Measurements from ENCODE around the gene ARMH3.
A peak's percentile ranks its signal among the peaks of the same experiment; 100 is the strongest.

Gene ARMH3

DNA sequence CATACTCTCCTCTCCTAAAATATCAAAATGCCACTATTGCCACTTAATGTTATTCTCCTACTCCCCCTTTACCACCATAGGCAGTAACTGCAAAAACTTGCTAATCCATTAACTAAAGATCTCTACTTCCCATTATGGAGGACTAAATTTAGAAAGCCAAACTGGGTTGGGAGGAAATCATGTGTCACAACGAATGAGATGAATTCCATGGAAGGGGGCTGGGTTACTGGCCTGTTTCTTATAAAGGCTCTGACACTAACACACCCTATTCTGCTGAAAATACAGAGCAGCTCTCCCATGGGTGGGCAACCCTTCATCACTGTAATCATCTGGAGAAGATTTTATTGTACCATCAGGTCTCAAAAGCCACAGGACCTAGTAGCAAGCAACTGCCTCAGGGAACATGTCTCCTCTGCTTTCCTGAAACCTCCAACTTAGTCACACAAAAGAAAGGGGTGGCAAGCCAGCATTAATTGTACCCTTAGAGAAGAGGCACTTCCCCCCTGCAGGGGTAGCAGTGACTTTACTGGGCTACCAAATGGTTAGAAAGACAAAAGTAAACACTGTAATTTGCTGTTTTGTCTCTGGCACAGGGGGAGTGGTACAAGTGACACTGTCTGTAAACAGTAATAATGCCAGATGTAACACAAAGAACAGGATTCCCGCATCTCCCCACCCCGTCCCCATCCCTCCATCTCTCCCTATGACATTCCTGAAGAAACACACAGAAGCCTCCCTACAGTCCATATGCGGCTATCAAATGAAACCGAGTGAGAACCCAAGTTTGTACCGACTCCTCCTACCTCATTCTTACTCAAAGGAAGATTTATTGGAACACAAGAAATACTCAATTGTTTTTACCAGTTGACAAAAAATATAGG, 81.6 kb downstream of the ARMH3 start:
- DNase-seq, result peak; percentile 97

DNA sequence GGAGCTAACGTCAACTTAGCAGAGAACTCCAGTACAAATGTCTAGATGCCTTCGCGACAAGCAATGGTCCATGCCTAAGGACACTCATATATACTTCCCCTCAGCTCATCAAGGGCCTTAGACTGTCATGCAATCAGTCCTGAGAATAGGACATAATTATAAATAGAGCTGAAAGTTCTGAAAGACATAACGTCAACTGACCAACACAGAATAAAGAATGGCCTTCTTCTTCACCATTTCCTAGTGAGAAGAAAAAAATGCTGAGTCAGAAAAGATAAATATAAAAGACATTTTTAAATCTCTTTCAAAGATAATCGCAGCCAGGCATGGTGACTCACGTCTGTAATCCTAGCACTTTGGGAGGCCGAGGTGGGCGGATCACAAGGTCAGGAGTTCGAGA, 83.2 kb downstream of the ARMH3 start:
- no peak for DNase-seq

DNA sequence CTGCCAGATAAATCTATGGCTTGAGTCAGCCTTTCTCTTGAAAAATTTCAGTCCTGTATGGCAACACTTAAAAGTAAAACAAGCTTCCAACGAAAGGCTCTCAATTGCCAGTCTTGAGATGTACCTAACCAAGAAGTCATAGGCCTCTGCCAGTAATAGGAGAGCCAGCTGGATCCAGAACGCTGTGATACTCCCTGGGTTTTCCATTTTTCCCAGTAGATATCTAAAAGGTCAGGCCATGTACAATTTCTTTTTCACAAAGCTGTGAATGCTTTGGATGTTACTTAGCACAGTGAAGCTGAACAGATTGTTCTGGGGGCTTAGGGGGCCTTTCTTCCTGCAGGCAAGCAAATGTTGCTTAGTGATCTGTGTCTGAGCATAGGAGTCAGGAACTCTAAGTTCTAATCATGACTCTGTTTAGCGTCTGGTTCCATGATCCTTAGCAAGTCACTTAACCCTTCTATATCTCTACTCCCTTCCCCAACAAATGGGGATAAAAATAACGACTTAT, 86.5 kb downstream of the ARMH3 start:
- no peak for DNase-seq

DNA sequence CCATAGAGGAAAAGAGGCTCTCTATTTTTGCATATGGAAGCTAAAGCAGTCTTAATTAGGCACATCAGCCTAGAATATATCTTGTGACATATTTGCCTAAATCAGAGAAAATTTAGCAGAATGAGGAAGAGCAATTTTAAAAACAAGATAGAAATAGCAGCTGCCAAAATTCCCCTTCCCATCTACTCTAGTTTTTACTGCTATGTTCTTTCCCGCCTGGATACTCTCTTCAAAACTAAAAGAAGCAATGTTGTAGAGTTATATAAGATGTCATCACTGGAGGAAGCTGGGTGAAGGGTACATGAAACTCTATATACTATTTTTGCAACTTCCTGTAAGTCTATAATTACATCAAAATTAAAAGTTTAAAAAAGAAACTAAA, 87.0 kb downstream of the ARMH3 start:
- no peak for DNase-seq

DNA sequence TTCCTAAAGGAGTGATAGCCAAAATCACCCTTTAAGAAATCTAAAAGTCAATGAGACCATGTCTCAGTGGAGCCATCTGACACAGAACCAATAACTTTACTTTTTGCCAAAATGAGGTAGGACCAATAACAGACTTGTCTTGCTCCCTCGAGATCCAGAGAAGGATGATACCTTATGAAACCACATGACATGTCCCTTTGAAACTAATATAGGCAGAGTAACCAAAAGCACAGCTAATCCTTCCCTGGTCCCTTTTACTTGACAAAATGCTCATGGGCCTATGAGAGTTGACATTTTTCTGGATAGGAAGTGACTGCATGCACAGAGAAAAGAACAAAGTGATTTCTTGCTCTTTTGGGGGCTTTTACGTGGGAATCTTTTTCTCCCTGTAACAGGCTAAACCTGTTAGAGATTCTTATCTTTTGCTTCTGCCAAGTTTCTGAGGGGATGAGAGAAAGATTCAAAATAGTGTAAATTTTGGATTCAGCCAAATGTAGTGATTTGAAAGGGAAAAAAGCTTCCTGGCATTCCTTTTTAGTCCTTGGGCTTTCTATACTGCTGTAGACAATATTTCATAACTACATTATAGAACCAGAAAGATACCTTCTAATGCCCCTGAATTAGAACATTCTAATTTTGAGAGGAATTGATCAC, 87.6 kb downstream of the ARMH3 start:
- no peak for DNase-seq

DNA sequence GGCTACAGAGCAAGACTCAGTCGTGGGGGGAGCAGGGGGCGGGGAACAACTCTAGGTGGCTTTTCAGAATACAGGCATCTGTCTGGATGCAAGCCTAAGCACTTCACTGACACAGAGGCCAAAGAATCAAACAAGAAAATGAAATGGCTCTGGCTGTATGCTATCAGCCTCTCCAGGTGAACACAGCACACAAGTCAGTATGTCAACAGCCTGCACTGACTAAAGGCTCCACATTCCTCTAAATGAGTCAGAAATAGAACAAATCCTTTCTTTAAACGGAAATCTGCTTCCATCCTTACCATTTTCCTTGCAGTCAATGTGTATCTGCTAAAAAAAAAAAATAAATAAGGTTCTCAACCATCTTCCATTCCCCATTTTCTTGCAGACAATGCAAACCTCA, 88.3 kb downstream of the ARMH3 start:
- no peak for DNase-seq

DNA sequence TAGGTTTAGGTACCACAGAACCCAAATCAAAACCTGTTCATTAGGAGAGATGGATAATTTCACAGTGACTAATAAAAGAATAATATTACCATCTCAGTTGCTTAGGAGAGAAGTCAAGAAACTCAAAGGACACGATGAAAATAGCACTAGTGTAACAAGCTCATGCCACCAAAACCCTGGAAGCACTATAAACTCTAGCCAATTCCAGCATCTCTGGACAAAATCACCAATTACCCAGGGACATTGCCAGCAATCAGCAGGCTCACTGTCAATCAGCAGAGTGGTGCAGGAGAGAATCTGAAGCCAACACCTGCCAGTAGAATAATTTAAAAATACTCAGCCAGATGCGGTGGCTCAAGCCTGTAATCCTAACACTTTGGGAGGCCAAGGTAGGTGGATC, 88.9 kb downstream of the ARMH3 start:
- no peak for DNase-seq

DNA sequence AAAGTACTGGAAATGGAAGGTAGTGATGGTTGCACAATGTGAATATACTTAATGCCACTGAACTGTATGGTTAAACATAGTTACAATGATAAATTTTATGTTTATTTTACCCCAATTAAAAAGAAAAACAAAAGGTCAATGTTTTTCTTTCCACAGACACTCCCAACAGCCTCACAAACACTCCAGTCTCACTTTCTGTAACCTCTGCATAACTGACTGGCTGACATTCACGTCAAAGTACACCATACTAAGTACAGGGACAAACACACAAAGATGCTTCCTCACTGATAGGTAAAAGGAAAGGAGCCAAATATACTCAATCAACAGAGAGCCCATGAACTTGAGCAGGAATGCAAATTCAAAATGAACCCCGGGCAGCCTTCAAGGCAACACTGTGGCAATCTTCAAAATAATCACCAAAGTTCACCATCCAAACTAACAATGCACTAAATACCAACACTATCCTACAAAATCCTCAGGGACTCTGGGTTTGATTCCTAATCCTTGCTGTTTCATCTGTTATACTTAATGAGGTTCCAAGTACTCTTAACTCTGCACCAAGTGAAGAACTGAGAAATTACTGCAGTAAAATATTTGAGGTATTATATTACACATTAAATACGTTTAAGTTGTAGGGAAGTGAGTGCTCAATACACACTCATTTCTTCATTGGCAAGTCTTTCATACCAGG, 90.8 kb downstream of the ARMH3 start:
- no peak for DNase-seq

DNA sequence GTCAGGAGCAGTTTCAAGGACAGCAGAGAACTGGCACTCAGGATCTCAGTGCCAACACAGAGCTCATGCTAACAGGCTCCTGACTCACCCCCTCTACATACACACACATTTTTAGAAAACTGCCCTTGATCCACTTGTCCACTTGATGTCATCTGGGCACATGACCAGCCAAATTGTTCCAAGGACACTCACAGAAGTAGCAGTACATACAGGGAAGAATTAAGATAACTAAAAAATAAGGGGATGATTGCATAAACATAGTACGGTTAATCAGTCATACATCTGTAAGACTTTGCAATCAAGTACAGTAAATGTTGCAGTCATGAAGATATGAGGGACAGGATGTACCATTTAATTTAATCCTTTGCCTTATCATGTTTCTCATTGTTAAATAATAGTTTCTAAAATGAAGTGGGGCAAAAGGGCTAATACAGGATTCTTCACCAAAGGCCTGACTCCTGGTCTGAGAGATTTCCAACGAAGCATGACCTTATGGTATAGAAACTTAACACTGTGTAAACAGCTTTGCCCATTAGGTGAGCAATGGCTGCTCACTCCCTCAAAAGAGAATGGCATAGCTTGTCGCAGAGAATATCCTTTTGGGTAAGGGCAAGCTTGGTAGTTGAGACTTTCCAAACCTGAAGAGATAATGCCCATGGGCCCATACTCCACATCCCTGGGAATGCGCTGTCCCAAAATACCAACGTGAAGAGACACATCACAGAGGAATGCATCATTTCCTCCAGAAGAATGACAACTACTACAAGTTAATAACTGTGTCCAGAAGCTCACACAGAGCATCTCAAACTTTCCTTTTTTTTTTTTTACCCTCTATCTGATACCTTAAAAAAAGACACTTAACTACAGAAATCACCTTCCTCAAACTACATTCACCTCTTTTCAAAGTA, 94.1 kb downstream of the ARMH3 start:
- DNase-seq, result peak; percentile 49

DNA sequence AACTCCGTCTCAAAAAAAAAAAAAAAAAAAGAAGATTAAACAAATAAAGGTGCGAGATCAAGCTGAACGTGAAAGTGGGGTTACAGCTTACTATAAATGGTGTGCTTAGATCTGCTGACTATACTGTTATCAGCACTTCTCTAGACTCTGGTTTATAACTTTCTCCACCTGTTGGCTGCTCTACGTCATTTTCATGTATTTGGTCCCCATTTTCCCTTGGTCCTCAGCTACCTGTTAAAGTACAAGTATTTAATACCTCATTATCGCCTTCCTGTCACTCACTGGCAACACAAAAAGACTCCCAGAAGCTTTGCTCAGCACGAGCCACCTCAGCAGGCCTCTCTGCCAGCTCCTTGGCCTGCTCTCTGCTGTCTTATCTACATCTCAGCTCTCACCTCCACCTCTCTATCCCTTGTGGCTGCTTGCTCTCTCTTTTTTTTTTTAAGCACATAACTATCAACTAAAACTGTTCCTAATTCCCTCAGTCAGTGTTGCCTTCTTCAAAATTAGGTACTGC, 95.0 kb downstream of the ARMH3 start:
- no peak for DNase-seq

DNA sequence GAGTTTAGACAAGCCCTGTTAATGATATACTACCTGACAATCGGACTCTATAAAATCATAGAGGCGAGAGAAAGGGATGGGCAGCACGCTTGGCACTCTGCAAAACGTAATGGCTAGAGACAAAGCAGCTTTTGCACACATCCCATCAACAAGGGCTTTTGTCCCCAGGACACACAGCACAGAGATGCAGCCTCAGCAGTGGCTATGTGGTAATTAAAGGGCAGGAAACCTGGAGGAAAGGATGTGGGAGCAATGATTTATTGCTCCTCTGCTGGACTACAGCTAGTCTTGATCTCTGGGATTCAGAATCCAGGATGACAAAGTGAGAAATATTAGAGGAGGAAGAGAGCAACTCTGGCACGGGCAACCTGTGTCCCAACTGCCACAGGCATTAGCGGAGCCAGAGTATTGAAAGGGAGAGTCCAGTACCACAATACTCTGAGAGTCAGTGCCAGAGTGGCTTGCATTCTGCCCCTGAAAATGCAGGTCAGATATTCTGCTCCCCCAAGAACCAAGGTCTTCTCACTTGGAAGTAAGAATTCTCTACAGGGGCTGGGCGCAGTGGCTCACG, 96.5 kb downstream of the ARMH3 start:
- DNase-seq, result no peak

DNA sequence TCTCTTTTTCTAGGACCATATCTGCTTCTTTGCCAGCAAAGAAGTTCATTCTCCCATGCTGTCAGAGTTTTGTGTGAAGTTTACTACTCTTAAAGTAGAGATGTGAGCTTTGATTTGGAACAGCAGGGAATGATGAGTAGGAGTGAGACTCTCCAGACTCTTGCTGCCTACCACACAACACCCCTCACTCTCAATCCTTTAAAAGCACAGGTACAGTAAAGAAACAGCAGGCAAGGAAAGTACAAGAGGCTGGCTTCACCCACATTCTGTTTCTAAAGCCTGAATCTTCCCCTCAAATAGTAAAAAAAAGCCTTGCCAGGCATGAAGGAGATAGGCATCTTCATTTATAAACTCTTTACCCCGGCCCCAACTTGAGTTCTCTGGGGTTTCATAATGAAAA, 97.3 kb downstream of the ARMH3 start:
- DNase-seq, result no peak

DNA sequence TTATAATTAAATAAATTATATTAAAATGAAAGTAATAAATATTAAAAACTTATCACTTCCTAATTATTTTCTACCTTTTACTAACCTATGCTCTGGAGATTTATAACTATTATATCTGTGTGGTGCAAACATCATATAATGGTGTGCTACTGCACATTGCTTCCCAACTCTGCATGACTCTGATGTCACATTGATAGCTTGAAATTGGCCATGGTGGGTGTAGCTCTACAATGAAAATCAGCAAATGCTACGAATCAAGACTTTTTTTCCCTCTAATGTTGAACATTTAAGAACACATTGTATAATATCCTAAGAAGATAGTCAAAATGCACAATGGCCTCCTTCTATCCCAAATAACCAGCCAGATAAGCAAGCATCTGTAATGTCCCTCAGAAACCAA, 99.1 kb downstream of the ARMH3 start:
- no peak for DNase-seq

DNA sequence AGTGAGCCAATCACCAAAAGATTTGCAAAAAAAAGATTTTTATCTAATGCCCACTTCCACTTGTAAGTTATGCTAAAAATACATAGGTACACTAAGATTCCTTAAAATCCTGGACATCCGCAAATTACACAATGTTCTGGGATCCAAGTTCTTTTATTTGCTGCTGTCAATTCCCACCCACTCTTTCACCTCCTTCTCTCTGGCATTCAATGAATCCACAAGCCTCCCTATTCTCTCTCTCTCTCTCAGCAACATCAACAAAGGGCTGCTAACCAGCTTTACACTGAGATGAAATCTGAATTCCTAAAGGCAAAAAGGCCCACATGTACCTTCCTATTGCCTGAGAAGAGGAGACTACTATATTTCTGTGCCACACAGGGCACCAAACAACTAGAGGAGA, 99.9 kb downstream of the ARMH3 start:
- DNase-seq, result no peak

DNA sequence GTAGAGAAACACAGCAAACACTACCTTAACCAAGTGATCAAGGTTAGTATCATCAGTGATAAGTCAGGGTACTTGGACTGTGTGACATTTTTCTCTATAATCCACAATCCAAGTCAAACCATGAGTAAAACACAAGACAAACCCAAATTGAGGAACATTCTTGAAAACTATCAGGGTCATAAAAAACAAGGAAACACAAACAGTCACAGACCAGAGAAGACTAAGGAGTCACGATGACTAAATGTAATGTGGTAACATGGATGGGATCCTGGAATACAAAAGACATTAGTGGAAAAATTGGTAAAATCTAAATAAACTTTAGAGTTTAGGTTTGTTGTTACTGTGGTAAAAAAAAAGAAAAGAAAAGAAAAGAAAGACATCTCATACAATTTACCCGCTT, 103.8 kb downstream of the ARMH3 start:
- no peak for DNase-seq

DNA sequence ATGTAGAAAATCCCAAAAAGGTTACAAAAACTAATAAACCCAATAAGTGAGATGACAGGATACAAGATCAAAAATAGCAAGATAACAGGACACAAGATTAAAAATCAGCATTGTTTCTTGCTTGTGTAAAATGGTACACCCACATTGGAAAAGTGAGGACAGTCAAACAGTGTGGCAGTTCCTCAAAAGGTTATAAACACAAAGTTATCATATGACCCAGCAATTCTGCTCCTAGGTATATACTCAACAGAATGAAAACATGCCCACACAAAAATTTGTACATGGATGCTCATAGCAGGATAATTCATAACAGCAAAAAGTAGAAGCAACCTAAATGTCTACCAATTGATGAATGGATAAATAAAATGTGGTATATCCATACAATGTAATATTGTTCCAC, 105.8 kb downstream of the ARMH3 start:
- DNase-seq, result no peak

DNA sequence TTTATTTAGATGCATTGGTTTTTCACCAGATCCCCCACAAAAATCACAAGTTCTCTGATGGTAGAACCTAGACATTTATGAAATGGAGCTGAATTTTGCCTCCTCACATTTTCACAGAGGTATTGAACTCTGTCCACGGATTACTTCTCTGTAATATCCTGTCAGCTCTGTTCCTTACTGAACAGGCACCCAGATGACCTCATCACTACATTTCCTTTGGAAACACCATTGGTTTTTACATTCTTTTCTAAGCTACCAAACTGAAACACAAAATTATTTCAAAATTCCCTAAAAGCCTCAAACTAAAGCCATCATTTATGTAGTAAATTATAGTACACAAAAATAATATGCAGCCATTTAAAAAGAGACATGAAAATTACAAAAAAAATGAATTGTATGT, 114.1 kb downstream of the ARMH3 start:
- DNase-seq, result no peak

DNA sequence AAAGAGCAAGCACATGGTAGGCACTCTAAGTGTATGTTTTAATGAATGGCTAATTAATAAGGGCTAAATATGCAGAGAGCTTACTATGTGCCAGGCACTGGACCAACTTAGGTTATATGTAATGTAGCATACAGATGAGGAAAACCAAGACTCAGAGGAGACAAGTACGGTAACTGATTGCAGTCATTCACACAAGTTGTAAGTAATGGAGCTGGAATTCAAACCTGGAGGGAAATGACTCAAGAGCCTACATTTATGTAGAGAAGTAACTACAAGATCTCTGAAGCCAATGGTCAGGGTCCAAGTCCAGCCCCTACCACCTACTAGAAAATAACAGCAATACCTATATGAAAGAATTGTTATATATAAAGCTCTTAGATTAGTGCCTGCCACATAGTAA, 115.1 kb downstream of the ARMH3 start:
- DNase-seq, result no peak

DNA sequence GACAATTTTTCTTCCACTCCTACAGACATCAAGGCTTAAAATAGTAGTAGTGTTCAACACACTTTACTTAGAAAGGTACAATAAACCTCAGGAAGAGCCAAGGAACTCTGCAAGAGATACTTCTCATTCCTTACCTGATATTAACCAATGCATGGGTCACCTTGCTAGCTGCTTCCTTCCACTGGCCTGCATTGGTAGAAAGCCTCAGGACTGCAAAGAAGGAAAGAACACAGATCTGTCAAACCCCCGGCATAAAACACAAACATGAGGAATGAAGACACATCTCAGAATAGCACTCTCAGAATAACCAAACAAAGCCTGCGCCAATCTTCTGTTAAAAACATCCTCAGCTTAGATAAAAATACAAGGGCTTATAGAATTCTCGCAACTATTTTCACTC, 116.2 kb downstream of the ARMH3 start:
- DNase-seq, result no peak

DNA sequence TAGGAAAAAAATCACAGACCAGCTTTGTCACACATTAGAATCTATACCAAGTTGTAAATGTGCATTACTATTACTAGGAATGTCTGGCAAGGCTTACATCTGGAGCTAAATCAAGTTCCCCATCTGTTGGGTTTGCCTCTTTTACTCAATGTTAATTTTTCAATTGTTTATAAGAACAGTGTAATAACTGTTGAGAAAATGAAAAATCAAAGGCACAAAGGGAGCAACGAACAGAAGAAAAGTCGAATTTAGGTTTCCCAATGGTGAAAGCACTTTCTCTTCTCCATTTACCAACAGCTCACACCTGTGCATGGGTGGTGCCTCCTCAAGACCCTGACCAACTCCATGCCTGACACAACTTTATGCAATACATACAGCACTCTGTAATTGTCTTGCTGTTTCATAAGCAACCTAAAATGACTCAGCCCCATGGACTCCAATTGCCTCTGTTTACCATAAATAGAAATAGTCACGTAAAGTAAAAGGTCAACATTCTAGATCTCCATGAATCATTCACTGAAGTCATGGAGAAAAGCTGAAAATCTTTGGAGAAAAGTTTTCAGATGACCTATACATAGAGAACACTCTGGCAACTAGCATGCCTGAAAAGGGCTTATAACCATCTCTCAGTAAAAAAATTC, 116.8 kb downstream of the ARMH3 start:
- no peak for DNase-seq

DNA sequence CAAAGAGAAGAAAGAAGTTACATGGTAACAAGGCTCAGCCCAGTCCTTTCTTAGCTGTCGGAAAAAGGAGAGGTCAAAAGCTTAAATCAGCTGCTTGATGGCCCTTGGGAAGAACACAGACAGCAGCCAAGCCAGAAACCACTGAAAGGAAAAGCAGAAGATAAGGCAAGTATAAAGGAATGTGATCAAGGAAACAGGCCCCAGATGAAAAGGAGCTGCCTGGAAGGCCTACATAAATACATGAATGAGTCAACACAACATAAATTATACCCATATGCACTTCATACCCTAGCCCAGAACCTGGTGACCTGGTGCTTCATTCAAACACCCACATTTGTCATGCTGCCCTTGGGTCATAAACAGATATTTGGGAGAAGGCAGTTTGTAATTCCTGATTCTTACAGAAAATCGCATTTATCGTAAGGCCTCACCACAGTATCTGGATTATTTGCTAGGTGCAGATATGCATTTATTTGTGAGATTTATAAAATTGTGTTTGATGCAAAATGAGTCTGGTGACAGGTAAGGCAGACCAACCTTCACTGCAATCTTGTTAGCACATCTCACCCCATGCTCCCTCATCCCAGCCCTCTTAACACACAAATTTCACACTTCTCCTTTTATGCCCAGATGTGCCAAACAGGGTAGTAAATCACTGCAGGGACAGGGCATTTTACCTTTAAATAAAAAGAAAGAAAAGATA, 117.5 kb downstream of the ARMH3 start:
- no peak for DNase-seq
